Astrocyte of the spinal cord (primary cell): ENCODE measurements around the gene PTPN3.

ENCODE experiments used
- DNase-seq: peaks from one replicate; pipeline ENCODE4 v3.0.0; 2011; ENCODE audit warnings: low read depth, low spot score
- H3K4me3 ChIP-seq: 2 replicates; pipeline ENCODE4 v1.5.1; 2011; ENCODE audit warnings: low read depth, mild to moderate bottlenecking, low read length, moderate library complexity
- in situ Hi-C: cut with HindIII; loops from 2 replicates; pipeline ENCODE4 v1.10.0; 2017; ENCODE audit warnings: low sequenced_read_pairs
- TF ChIP-seq, protein P1 (sequence below): IDR thresholded peaks from 2 replicates; pipeline ENCODE4 v1.5.1; 2012; ENCODE audit warnings: low read depth, mild to moderate bottlenecking, low read length, inconsistent platforms

Gene PTPN3

GRCh38 chr9:109471475-109472393 is 26.4 kb downstream of the PTPN3 start:
- no peak overlapping the region for H3K4me3 ChIP-seq
- DNase-seq, result no peak
- in situ Hi-C loops, result no loop called here
- TF ChIP-seq, protein P1, sequence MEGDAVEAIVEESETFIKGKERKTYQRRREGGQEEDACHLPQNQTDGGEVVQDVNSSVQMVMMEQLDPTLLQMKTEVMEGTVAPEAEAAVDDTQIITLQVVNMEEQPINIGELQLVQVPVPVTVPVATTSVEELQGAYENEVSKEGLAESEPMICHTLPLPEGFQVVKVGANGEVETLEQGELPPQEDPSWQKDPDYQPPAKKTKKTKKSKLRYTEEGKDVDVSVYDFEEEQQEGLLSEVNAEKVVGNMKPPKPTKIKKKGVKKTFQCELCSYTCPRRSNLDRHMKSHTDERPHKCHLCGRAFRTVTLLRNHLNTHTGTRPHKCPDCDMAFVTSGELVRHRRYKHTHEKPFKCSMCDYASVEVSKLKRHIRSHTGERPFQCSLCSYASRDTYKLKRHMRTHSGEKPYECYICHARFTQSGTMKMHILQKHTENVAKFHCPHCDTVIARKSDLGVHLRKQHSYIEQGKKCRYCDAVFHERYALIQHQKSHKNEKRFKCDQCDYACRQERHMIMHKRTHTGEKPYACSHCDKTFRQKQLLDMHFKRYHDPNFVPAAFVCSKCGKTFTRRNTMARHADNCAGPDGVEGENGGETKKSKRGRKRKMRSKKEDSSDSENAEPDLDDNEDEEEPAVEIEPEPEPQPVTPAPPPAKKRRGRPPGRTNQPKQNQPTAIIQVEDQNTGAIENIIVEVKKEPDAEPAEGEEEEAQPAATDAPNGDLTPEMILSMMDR, result no peak

- in situ Hi-C loops, result no loop called here
- TF ChIP-seq, protein P1, result peak; percentile 95
- no peak overlapping the region for H3K4me3 ChIP-seq
- DNase-seq, result peak; percentile 80
These were observed 28.3 kb downstream of the PTPN3 start for GRCh38 chr9:109469646-109470358.

DNA sequence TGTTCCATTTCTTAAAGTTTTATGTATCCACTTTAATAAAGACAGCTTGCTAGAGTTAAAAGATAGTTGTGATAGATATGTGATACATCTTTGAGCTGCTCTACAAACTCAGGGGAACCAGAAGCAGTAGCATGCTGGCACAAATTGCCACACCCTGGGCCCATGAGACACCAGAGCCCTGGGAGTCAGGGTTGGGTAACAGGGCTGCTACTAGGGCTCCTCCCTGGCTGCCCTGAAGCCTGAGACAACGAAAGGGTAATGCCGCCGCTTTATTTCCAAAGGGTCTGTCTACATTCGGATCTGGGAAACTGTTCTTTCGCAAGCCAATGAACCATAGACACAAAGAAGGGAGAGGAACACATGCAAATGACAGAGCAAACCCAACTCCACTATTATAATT is 29.2 kb downstream of the PTPN3 start:
- no peak for DNase-seq
- TF ChIP-seq, protein P1, result no peak
- no peak overlapping the region for H3K4me3 ChIP-seq
- in situ Hi-C loops, result no loop called here

DNA sequence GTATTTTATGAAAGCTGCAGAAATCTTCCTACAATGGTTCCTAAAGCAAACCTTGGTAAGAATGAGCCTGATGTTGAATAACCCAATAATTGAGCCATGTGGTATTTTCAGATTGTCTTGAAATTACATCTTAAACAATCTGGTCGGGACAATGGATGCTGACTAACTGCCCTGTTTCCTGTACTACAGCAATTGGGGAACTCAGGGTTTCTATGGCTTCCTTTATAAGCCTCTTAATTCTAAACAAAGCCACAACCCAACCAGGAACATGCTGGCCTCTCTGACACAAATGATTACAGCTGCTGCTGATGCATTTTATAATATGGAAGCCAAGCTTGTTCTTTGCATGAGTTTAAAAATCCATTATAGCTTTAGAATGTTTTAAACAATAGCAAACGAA is 30.2 kb downstream of the PTPN3 start:
- H3K4me3 ChIP-seq, result no peak overlapping the region
- DNase-seq, result peak; percentile 29
- in situ Hi-C loops, result no loop called here
- TF ChIP-seq, protein P1, result no peak

DNA sequence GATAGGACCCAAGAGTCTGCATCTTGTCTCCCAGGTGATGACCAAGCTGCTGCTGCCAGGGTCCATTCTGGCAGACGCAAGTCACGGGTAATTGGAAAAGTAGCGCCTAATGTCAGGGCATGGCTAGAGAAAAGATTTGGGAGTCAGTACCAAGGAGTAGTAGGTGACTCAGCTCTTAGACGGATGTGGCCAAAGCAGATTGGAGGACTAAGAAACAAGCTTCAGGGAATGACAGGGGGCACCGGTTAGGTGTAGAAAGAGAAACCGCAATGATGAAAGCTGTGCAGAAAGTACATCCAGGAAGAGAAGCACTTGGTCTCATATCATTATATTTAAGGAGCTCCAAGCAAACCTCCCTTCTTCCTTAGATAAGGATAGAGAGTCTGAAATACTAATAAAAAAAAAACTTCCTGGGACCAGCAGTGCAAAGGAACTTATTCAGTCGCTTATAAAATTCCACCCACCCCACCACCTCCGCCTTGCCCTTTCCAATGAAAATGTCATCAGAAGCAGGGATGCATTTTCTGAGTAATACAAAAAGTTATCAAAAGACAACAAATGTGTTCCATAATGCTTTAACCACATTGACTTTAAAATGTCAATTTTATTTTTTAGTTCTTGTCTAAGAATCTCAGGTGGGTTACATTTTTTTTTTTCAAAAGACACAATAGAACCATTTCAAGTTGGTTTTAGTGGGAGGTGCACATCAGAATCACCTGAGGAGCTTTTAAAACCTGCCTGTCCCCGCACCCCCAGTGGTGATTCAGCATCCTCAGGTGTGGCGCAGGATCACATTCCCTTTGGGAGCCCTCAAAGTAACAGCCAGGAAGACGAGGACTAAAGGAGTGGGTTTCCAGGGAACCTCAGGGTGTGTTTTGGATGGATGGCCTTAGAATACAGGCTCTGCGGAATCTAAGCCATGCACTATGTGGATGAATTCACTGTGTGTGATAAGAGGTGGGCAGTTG is 31.2 kb downstream of the PTPN3 start:
- TF ChIP-seq, protein P1, result no peak
- peak; percentile 14 for DNase-seq
- in situ Hi-C loops, result no loop called here

DNA sequence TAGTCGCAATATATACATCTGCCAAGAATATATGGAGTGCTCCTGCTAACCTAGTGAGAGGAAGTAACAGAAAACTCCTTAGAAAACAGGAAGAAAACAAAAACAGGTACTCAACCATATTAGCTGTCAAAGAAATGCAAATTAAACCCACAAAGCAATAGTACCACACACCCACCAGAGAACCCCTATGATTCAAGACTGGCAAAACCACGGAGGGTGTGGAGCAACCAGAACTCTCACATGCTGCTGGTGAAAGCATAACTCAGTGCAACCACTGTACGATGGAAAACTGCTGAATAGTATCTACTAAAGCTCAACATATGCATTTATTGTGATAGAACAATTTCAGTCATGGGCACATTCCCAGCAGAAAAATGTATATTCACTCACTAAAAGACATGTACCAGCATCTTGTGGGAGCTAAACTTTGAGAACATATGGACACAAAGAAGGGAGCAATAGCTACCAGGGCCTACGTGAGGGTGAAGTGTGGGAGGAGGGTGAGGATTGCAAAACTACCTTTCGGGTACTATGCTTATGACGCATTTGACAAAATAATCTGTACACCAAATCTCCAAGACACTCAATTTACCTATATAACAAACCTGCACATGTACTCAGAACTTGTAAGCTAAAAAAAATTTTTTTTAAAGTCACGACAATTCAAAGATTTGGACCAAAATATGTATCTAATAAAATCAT is 34.0 kb downstream of the PTPN3 start:
- H3K4me3 ChIP-seq, result no peak overlapping the region
- DNase-seq, result no peak
- TF ChIP-seq, protein P1, result no peak
- in situ Hi-C loops, result no loop called here

More for the DNA sequence above, 31.2 kb downstream of the PTPN3 start:
- no peak overlapping the region for H3K4me3 ChIP-seq
